NCI-H510A (cell line): ENCODE measurements around the gene CD55.
"Not testable (repeated sequence)": the region's sequence is repeated elsewhere in the genome, so short reads cannot be mapped to it uniquely, and the experiment has no call there.

Source experiments
- DNase-seq: peaks from one replicate; lab custom pipeline; 2025; lab: John Stamatoyannopoulos, UW

Gene CD55

DNA sequence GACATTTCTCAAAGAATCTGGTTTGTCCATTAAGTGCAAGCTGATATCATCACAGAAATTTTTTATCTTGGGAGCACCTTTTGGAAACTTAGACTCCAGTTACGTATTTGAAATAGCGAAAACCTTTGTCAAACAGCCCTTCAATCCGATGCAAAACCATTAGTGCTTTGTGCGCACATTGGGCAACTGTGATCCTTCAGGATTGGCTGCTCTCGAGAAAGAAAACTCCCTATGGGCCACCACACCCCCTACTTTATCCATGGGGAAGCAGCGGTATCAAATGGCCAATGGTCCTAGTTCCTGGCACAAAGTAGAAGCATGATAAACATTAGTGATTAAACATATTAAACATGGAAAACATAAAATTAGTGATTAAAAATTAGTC is 16.0 kb upstream of the CD55 start:
- DNase-seq: no peak

DNA sequence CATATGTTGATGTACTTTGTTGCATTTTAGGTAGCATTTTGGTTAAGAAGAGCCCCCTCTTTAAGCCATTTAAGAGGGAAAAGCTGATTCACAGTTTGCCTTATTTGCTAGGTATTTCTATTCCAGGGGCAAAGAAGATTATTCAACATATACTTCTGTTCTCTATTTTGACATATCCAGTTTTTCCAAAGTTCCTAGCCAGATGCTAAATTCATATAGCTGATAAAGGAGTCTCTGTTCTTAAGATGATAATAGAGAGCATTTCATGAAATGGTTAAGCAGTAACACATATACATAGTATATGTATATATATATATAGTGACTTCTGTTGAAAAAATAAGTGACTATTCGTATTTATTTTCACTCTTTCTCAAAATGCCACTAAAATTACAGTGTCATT is 15.5 kb upstream of the CD55 start:
- no peak for DNase-seq

DNA sequence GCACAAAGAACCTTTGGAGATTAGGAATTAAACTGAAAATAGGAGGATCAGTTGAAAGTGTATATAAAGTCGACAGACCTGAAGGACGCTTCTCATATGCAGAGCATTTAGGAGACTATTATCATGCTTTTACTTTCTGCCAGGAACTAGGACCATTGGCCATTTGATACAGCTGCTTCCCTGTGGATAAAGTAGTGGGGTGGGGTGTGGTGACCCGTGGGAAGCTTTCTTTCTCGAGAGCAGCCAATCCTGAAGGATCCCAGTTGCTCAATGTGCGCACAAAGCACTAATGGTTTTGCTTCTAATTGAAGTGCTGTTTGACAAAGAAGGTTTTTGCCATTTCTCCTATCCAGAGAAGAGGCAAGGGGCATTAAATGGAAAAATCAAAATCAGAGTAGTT is 14.9 kb upstream of the CD55 start:
- DNase-seq: no peak

DNA sequence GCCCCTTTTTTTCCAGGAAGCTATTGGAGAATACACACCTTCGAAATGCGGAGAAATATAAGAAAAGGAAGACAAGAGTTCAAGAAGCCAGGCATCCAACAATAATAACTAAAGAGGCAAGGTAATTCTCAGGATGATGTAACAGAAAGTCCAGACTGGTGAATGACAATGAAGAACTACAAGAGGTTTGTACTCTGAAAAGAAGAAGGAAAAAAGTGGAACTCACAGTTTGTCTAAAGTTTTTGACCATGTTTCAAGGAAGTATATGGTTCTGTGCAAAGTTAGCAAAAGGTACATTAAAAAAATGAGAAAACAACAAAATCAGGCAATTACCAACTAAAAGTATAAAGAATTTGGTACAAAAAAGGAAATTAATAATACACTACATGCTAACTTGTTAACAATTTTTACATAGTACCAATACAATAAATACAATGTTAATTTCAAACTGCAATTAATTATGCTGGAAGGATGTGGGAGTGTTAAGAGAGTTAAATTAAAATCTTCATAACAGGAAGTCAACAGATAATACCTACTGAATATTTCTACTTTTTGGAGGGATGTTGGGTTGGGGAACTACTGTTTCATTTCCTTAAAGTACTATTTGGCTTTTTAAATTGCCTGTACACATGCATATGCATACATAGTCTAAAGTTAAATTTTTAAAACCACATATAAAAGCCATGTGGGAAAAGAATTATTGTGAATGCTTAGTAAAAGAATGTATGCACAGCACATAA is 12.9 kb upstream of the CD55 start:
- DNase-seq: no peak

DNA sequence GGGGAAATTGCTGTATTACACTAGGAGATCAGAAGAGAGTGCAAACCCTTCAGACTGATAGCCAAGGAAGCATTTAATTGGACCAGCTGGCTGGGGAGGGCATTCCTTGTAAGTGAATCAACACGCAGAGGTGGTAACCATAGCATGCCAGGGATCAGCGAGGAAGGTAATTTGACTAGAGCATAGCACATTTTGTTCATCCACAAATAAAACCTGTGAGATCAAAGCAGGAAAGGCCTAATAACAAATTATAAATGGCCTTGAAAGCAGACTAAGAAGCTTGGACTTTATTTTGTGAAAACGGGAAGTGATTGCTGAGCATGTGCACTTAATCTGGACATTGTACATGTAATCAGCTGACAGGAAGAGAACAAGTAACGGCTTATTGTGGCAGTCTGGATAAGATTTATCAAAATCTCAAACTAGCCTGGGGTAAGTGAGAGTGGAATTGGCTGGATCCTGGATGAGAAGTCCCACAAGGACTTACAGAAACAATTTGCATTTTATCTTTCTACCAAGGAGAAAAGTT is 11.7 kb upstream of the CD55 start:
- DNase-seq: no peak

DNA sequence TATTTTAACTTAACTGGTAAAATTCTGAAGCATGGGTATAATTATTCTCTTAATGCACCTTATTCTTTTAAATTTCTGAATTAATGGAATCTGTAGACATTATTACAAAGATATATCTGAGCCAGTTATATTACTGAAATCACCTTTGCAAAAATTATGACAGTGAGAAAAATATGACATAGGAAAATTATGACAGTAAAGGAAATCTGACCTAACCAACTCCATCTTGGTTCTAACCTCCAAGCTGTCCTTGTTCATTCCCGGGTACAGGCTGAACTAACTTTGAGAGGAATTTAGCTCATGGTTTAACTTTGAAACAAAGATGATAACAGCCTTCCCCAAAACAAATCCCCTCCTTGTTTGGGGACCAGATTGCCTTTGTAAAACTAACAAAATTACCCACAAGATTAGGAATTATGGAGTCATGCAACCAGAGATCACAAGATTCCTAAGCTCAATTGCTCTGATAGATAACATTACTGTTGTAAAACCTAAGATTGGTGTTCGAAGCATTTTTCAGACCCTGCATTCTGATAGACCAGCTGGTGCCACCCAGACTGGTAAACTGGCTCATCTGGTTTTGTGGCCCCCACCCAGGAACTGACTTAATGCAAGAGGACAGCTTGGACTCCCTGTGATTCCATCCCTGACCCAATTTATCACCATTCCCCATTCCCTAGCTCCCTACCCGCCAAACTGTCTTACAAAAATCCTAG is 9.4 kb upstream of the CD55 start:
- no peak for DNase-seq

DNA sequence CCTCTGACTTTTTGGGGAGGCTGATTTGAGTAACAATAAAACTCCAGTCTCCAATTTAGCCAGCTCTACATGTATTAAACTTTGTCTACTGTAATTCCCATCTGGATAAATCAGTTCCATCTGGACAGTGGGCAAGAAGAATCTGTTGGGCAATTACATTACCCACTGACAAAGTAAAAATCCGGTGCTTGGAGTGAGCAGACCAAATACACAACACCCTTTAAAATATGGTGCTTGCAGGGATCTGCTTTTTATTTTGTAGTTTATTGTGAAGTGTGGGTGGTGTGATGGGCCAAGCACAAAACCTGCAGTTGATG is 8.9 kb upstream of the CD55 start:
- no peak for DNase-seq

DNA sequence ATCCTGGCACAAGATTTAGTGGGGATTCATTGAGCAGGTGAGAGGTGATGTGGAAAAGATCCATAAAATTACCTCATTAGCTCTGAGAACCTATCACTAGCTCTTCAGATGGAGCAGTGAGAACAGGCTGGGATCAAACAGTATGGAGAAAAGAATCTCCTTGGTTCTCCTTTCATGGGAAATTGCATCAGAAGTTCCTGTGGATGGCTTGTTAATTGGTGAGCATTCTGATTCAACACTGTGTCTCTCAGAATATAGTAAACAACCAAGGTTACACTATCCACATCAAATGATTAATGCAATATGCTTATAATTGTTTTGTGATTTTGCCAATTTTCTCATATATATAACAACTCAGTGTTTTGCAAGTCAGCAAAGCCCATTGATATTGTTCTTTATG is 8.3 kb upstream of the CD55 start:
- no peak for DNase-seq

DNA sequence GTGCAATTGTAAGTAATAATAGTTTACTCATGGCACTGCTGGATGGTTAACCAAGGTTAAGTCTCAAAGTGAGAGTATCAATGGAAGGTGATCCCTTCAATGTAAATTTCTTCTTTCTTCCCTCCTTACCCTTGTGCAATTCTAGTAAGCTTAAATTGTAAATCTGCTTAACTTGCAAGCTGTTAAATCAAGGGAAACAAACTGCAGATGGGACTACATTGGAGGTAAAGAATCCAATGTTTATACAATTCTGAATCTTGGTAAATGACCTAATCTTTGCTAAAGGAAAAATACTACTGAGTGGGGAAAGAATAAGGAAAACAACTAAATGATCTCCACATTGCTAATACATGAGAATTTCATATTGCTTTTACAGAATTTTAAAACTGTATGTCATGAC is 6.7 kb upstream of the CD55 start:
- DNase-seq: no peak

DNA sequence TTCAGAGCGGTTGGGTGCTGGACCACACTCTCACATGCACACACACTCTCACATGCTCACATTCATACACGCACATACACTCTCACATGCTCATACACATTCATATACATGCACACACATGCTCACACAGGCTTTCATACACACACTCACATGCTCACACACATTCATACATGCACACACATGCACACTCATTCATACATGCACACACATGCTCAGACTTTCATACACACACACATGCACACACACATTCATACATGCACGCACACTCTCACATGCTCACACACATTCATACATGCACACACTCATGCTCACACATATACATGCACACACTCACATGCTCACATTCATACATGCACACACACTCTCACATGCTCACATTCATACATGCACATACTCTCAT is 6.0 kb upstream of the CD55 start:
- no peak for DNase-seq

DNA sequence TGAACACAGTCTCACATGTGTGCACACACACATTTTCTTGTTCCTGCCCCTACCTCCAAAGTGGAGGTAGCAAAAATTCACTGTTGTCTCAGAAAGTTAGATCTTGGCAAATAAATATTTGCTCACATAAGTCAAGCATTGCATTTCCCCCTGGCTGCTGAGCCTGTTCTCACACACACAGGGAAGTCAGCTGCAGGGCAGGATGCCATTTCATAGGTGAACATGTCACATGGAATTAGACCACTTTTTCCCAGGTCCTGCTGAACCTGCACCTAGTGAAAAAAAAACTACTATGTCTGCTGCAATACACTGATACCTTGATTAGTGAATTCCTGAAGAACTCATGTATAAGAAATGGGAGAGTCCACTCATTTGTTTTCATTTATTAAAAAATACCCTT is 5.3 kb upstream of the CD55 start:
- DNase-seq: no peak

DNA sequence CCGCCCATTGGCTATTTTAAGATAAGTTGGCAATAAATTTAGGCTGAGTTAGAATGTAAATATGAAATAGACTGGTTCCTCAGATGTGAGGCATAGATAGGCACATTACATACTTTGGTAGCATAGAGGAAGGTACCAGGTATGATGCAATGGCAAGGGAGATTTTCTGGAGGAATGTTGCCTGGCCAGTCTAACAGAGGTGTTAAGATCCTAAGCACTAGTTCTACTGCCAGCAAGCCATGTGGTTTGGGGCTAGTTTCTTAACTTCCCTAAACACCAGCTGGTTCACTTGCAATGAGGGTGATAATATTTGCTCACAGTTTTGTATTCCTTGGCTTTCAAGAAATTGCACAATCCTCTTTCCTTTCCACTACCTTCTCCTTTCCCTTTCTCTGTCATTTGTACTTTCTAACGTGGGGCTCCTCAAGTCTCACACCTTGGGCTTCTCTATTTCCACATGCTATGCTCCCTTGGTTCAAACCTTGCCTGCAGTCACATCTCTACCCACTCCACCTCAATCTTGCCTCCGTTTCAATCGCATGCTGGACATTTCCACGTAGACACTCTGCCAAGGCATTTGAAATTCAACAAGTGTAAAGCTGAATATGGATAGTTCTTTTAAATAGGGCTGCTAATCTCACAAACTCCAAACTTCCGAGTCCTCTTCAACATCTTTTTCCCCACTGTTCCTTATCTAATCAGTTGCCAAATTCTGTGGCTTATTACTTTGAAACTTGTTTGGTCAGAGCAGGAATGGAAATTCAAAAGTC is 4.7 kb upstream of the CD55 start:
- no peak for DNase-seq

DNA sequence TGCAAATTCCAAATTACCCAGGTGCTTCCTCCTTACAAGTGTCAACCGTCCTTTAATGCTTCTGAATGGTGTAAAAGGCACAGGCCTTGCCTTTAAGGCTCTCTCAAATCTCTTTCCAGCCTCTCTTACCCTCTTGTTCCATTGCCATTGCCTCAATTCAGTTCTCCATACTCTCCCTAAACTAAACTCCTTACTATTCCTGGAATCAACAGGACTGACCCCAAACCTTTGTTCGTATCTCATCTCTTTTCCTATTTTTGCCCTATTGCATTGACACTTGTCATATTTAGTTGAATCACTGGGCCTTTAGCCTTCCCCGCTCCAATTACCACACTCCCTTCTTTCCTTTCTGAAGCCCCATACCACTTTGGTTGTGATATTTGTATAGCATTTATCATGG is 3.9 kb upstream of the CD55 start:
- DNase-seq: no peak

DNA sequence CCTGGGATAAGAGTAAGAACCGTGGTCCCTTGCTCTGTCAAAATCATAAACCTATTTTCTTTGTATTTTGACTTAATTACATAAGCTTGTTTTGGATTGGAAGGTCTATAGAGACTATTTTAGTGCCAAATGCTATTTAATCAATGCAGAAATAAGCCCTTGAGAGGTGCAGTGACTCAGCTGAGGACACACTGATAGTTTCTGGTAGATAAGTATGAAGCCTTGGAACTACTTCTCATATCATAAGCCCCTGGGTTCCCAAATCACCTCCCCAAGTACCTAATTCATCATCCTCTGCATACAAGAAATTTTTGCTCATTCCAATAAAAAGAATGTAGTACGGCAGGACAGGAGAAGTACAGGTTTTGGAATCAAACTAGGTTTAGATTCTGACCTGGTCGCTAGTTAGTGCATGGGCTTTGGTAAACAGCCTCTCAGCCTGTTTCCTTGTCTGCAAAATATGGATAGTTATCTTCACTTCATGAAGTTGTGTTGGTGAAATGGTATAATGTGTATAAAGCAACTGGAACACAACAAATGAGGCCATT is 3.3 kb upstream of the CD55 start:
- no peak for DNase-seq

DNA sequence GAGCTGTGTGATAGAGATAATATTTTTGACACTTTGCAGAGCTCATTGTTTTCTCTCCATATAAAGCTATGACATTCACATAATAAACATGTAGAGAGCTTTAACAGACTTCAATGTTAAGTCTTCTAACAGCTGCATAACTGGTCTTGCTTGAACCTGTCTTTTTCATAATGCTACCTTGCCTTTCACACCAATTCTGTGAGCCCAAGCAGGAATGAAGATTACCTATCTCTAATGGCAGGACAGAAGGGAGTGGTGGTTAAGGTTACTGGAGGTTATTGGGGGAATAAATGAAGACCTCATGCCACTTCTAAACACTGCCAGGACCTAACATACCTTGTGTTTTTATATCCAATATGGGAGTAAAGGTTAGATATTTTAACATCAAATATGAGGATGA is 2.3 kb upstream of the CD55 start:
- DNase-seq: no peak

DNA sequence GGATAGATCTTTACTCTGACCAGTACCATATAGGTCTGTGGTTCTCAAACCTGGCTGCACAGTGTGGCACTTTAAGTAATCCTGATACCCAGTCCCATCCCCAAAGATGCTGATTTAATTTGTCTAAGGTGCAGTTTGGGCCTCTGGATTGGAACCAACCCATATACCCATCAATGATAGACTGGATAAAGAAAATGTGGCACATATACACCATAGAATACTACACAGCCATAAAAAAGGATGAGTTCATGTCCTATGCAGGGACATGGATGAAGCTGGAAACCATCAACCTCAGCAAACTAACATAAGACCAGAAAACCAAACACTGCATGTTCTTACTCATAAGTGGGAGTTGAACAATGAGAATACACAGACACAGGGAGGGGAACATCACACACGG is 1.4 kb upstream of the CD55 start:
- DNase-seq: not testable (repeated sequence)

DNA sequence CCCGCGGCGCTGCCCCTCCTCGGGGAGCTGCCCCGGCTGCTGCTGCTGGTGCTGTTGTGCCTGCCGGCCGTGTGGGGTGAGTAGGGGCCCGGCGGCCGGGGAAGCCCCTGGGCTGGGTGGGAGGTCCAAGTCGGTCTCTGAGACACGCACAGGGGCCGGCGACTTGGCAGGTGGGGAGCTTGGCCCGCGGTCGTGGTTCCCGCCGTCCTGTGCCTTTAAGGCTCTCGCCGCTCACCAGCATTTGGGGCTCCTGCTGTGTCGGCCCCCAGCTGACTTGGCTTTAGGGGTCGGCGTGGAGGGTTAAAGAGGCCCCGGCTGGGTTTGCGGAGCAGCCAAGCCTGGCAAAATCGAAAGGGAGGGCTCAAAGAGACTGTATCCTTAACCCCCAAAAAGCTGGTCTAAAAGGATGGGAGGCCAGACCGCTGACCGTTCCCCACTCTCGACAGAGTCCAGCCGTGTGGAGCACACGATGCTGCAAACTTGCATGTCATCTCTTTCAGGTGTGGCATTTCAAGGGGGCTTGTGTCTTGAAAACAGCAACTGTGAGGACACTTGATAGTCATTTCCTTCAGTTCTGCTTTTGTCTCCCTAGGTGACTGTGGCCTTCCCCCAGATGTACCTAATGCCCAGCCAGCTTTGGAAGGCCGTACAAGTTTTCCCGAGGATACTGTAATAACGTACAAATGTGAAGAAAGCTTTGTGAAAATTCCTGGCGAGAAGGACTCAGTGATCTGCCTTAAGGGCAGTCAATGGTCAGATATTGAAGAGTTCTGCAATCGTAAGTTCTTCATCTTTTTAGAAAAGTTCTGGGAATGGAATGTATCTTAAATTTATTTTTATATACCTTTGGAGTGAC is 540 bp downstream of the CD55 start:
- no peak for DNase-seq

DNA sequence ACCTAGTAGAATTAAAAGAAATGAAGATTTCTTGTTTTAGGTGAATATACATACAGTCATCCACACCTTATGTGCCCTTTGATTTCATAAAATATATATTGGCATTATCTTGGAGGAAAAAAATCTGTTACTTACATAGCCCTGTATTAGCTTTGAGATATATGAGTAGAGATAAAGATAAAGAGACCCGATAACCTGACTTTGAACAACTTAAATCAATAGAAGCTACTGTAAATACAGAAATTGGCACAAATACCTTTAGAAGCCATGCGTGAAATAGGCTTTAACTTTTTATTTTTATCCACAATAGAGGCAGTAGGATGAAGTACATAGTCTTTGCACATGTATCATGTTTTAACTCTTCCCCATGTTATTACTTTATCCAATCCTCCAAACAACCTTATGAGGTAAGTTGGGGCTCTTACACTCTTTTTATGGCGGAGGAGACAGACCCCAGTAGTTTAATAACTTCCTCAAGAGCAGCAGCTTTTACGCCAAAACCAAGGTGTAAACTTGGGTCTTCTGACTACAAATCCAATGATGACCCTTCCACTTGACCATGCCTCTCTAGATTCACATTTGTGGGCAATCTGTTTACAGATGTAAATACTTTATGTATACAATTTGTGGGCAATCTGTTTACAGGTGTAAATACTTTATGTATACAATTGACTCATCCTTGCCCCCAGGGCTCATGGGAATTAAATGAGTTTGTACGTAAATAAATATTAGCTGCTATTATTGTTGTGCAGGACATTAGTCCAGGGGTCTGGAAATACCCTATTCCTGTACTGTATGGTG is 2.1 kb downstream of the CD55 start:
- DNase-seq: no peak

DNA sequence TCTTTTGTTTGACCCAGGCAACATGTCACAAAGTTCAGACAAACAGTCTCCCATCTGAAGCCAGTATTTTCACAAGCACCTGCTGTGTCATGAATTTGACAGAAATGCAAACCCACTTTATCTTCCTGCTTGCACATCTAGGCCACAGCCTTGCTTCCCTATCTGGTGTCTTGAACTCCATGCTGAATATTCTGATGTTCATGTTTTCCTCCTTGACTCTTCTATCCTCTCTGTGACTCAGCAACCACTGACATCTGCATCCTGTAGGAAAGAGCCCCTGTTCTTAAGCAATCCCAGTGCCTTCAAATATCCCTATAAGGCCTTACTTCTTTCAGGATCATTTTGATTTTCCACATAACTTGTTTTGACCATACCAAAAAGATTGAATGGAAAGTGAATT is 6.5 kb downstream of the CD55 start:
- no peak for DNase-seq

DNA sequence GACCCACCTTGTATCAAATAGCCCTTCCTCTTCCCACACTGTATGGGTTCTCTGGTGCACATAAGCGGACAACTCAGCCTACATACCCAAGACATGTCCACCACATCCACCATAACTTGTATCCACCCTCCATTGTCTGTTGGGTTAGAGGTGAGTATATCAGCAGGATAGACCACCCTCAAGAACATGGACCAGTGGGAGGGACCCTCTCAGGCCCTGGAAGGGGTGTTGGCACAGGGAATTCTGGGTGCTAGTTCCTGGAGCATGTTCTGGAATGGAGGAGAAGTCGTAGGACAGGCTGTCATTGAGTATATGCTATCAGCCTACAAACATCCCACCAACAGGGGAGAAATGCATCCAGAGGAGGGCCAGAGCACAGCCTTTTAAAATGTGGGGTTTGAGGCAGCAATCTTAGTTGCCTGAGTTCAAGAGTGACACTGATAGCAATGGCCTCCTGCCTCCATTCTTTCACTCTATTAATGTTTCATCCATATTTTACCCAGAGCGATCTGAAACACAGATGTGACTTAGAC is 7.5 kb downstream of the CD55 start:
- DNase-seq: no peak

DNA sequence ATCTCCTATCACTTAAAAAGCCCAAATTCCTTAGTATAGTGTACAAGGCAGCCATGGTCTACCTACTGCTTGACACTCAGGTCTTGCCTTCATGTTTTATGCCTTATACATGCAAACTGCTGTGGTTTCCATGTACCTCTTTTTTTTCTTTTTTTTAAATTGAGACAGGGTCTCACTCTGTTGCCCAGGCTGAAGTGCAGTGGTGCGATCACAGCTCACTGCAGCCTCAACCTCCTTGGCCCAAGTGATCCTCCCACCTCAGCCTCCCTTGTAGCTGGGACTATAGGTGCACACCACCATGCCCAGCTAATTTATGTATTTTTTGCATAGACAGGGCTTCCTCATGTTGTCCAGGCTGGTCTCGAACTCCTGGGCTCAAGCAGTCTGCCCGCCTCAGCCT is 8.0 kb downstream of the CD55 start:
- no peak for DNase-seq
